ENCODE data around the gene CFAP52.

DNA sequence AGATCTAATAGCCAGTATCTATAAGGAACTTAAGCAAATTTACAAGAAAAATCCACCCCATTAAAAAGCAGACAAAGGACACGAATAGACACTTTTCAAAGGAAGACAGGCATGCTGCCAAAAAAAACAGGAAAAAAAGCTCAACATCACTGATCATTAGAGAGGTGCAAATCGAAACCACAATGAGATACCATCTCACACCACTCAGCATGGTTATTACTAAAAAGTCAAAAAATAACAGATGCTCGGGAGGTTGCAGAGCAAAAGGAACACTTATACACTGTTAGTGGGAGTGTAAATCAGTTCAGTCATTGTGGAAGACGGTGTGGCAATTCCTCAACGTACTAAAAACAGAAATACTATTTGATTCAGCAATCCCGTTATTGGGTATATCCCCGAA, 10.4 kb upstream of the CFAP52 start:
- TF ChIP-seq SIN3A (IDR thresholded peaks at IDR 0.05; ENCODE audit: borderline replicate concordance, insufficient read depth, low read length): no peak
- TF ChIP-seq POLR2AphosphoS5 (IDR thresholded peaks at IDR 0.05; ENCODE audit: low read depth, low read length): no peak
- no peak for TF ChIP-seq REST (IDR thresholded peaks at IDR 0.05; ENCODE audit: insufficient read depth in 1 of 2, low read depth in 2 of 2, low read length in 2 of 2)
- TF ChIP-seq TAF1 (IDR thresholded peaks at IDR 0.05; ENCODE audit: borderline replicate concordance, insufficient read depth, low read length): no peak
- TF ChIP-seq FOXP2 (optimal IDR thresholded peaks at IDR 0.05; ENCODE audit: borderline replicate concordance, extremely low read depth, extremely low read length, insufficient read depth): no peak

All from PFSK-1 (cell line).